PC-3 (cell line): ENCODE results near the gene ERGIC3.

Experiments
- CTCF ChIP-seq: fragments of 300-600 bp; sonication (generic); conservative IDR thresholded peaks from 2 replicates; pipeline ENCODE4 v1.5.1; 2017; ENCODE audit warnings: antibody characterized with exemption, low read depth, mild to moderate bottlenecking, low read length
- EZH2 ChIP-seq: fragments of 300-600 bp; sonication (generic); IDR thresholded peaks from one replicate; pipeline ENCODE4 v1.6.1; 2017; ENCODE audit warnings: antibody characterized with exemption, mild to moderate bottlenecking, low read length; ENCODE audit not compliant: unreplicated experiment

DNA sequence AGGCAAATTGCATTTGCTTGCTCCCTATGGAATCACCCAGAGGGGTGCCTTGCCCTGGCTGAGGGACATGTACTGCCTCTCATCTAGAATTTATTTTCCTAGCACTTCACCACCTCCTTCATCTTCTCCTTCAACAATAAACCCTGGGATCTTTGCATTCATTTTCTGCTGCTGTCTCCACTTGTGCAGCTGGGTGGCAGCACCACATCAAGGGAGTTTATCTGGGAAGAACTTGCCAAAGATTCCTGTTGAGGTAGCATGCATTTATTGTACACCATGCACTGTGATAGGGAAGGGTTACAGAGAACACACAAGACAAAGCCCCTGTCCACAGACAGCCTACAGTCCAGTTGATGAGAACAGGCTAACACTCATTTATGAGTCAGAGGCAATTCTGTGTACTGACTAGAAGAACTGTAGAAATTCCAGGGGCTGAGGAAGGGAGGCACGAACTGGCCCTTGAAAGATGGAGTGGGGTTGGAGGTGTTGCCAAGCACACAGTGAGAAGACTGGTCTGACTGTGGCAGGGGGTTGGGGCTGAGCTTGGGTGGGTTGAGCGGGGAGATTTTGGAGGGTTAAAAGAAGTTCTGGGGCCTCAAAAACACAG is 30.0 kb upstream of the ERGIC3 start:
- TF ChIP-seq CTCF, result peak; percentile 92
- no peak for TF ChIP-seq EZH2
